Astrocyte of the spinal cord (primary cell): Measurements from ENCODE around the gene TAS1R1.

Experiments used
- DNase-seq: peaks from one replicate; pipeline ENCODE4 v3.0.0; 2011; ENCODE audit warnings: low read depth, low spot score
- H3K4me3 ChIP-seq: 2 replicates; pipeline ENCODE4 v1.5.1; 2011; ENCODE audit warnings: low read depth, mild to moderate bottlenecking, low read length, moderate library complexity
- in situ Hi-C: cut with HindIII; loops from 2 replicates; pipeline ENCODE4 v1.10.0; 2017; ENCODE audit warnings: low sequenced_read_pairs
- TF ChIP-seq, protein P1 (sequence below): IDR thresholded peaks from 2 replicates; pipeline ENCODE4 v1.5.1; 2012; ENCODE audit warnings: low read depth, mild to moderate bottlenecking, low read length, inconsistent platforms

TAS1R1 gene

DNA sequence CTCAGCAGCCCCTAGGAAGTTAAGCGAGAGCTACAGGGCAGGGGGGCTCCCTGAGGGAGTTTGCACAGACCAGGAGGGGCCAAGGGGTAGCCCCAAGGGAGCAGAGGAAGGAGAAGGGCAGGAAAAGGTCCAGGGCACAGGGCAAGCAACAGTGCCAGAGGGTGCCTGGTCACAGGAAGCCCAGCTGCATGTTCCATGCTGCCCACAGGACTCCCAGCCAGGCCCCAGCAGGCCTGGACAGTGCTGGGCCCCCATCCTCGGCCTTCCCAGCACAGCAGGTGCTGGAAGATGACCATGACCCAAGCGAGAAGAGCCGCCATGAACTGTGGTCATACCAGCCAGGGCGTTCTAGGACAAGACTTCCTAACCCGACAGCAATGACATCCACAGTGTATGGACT is 36.5 kb downstream of the TAS1R1 start:
- H3K4me3 ChIP-seq: no peak overlapping the region
- in situ Hi-C loops: no loop called here
- DNase-seq: no peak
- TF ChIP-seq, protein P1, sequence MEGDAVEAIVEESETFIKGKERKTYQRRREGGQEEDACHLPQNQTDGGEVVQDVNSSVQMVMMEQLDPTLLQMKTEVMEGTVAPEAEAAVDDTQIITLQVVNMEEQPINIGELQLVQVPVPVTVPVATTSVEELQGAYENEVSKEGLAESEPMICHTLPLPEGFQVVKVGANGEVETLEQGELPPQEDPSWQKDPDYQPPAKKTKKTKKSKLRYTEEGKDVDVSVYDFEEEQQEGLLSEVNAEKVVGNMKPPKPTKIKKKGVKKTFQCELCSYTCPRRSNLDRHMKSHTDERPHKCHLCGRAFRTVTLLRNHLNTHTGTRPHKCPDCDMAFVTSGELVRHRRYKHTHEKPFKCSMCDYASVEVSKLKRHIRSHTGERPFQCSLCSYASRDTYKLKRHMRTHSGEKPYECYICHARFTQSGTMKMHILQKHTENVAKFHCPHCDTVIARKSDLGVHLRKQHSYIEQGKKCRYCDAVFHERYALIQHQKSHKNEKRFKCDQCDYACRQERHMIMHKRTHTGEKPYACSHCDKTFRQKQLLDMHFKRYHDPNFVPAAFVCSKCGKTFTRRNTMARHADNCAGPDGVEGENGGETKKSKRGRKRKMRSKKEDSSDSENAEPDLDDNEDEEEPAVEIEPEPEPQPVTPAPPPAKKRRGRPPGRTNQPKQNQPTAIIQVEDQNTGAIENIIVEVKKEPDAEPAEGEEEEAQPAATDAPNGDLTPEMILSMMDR: no peak

DNA sequence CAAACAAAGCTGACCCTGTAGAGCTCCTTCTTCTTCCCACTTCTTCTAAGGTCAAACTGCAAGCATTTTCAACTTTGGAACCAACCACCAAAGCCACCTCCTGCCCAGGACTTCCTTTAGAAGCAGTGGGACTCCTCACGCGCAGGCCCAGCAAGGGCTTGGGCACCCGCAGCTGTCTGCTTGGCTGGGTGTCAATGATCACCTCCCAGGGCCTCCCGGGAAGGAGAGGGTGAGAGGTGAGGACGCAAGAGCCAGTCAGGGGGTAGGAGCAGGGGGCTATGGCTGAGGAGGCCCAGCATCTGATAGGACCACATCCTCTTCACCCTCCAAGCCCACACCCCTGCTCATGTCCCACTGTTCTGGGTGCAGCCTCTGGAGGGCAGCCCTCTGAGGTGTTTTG is 37.3 kb downstream of the TAS1R1 start:
- no peak overlapping the region for H3K4me3 ChIP-seq
- in situ Hi-C loops: no loop called here
- TF ChIP-seq, protein P1: no peak
- DNase-seq: no peak

DNA sequence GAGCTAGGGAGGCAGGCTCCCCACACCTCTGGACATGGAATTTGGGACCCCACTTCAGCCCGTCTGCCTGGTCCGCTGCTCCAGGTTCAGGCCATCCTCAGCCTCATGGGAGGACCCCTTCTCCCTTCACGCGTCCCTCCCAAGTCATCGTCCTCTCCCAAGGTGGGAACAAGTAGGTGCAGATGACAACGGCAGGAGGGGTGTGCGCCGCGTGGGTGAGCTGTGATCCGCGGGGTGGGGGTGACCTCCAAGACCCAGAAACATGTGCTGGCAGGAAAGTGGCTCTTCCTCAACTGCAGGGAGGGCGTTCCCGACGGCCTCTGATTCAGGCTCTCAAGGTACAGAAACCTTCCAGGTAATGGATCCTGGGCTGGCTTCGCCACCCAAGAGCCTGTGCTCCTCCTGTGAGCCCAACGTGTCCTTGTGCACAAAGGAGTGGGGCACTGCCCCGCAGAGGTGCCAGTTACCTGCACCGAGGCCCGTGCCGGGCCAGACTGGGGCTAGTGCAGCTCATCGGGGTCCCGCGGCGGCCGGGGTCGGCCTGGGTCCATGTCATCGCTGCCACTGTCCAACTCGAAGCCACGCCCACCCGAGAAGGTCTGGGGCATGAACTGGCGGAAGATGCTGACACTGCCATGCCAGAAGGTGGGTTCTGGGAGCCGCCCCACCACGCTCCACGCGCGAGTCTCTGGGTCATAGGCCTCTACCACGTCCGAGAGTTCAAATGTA is 37.9 kb downstream of the TAS1R1 start:
- in situ Hi-C loops: no loop called here
- no peak for DNase-seq
- H3K4me3 ChIP-seq: no peak overlapping the region
- TF ChIP-seq, protein P1: no peak

DNA sequence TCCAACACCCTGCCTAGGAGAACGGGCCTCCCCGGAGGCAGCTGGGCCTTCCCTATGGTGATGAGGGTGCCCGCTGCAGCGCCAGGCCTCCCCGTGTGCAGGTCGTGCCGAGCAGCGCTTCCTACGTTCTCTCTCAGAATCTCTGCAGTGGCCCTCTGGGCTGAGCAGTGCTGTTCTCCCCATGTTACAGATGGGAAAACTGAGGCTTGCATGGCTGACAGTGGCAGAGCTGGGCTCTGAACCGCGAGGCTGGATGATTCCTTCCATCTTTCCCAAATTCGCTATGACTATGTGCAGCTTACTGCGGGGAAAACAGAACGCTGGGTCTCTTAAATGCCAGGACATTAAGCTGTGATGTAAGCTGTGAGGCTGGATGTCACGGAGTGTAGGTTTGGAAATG is 38.7 kb downstream of the TAS1R1 start:
- no peak overlapping the region for H3K4me3 ChIP-seq
- in situ Hi-C loops: no loop called here
- TF ChIP-seq, protein P1: no peak
- no peak for DNase-seq

DNA sequence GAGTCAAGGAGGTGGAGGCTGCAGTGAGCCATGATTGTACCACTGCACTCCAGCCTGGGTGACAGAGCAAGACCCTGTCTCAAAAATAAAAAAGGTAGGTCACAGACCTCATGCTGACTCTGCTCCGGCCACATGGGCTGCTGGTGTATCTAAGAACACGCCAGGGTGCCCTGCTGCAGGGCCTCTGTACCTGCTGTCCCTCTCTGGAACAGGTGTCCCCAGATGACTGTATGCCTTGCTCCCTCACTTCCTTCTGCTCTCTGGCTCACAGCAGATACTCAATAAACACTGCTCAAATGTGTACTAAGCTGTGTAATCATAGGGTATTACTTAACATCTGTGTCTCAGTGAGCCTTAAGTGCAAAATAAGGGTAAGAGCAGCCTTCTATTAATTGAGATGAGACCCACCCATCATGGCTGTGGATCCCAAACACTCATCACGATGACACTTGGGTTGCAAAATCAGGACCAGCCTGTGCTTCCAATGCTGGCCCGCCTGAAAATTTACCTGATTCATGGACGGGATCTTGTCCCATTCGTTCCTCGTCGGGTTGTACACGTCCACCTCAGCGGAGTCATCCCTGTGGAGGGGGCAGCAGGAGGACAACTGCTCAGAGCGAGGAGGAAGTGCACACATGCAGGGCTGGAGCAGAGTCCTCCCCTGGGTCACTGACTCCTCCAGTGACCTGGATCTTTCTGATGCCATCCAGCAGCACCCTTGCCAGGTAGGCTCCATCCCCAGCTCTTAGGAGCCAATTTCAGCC is 40.1 kb downstream of the TAS1R1 start:
- TF ChIP-seq, protein P1: no peak
- no peak overlapping the region for H3K4me3 ChIP-seq
- in situ Hi-C loops: no loop called here
- DNase-seq: no peak

DNA sequence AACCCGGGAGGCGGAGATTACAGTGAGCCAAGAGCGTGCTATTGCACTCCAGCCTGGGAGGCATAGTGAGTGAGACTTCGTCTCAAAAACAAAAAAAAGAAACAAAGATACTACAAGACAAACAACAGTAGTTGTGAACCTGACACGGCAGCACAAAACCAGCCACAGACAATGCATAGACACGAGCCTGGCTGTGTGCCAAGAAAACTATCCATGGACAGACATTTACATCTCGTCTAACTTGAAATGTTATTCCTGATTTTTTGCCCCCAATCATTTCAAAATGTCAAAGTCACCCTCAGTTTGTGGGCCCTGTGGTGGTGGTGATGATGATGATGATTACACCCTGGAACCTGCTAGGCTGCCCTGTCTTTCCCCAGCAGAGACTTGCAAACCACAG is 41.2 kb downstream of the TAS1R1 start:
- TF ChIP-seq, protein P1: no peak
- in situ Hi-C loops: no loop called here
- DNase-seq: no peak
- H3K4me3 ChIP-seq: no peak overlapping the region
